Ectodermal cell (in vitro differentiated cells): ENCODE results near the gene EXOC6.

Source experiments
- H3K27ac ChIP-seq: 2 replicates; pipeline ENCODE4 v1.7.0; 2013; ENCODE audit warnings: mild to moderate bottlenecking, low read depth, low read length; ENCODE audit not compliant: insufficient read depth, poor library complexity, severe bottlenecking
- H3K27me3 ChIP-seq: 2 replicates; pipeline ENCODE4 v1.7.0; 2013; ENCODE audit warnings: mild to moderate bottlenecking, low read length; ENCODE audit not compliant: insufficient read depth, control insufficient read depth, poor library complexity, severe bottlenecking
- H3K36me3 ChIP-seq: one replicate; pipeline ENCODE4 v1.7.0; 2013; ENCODE audit warnings: low read length; ENCODE audit not compliant: control insufficient read depth, insufficient read depth
- H3K4me1 ChIP-seq: one replicate; pipeline ENCODE4 v1.7.0; 2013; ENCODE audit warnings: low read length; ENCODE audit not compliant: control insufficient read depth, insufficient read depth
- H3K4me3 ChIP-seq: 2 replicates; pipeline ENCODE4 v1.7.0; 2013; ENCODE audit warnings: low read depth, low read length, control low read depth; ENCODE audit not compliant: insufficient read depth
- H3K9me3 ChIP-seq: 2 replicates; pipeline ENCODE4 v1.7.0; 2013; ENCODE audit warnings: mild to moderate bottlenecking, low read length, moderate library complexity; ENCODE audit not compliant: control insufficient read depth
- WGBS, 2 experiments: methylation state at CpG; one replicate each; pipeline ENCODE4 v1.1.7; 2013; ENCODE audit warnings: missing lambda C conversion rate in 2 of 2; 5-methylcytosine and 5-hydroxymethylcytosine counted together

EXOC6 gene

DNA sequence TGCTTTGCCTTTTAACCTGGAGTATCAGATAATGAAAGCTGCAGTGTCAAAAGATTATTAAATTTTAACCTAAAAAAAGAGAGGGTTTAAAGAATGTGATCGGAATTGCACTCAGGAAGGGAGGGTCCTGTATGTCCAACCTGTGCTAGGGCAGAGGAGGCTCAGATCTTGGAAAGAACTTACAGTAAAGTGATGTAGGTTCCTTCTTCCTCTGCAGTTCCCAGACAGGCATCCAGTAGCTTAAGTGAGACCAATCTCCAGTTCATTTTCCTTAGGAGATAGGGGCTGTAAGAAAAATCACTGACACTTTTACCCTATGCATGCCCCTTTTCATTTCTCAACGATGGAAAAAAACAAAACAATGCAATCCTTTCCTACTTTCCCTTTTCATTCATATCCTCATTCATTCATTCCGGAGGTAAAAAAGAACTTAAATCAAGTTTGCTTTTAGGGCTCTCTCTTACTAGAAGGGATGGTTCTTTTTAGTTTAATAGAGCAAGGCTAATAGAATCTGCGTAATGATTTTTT is 28.3 kb downstream of the EXOC6 start:
- H3K36me3 ChIP-seq, result no peaks in the 10 kb centered on the region
- no peak overlapping the region for H3K27ac ChIP-seq
- no peak overlapping the region for H3K4me3 ChIP-seq
- H3K27me3 ChIP-seq, result no peaks in the 10 kb centered on the region
- no peaks in the 10 kb centered on the region for H3K9me3 ChIP-seq
- WGBS, 2 experiments, result 62 to 65% methylated on average over 4 of the region's 4 CpGs
- no peaks in the 10 kb centered on the region for H3K4me1 ChIP-seq

DNA sequence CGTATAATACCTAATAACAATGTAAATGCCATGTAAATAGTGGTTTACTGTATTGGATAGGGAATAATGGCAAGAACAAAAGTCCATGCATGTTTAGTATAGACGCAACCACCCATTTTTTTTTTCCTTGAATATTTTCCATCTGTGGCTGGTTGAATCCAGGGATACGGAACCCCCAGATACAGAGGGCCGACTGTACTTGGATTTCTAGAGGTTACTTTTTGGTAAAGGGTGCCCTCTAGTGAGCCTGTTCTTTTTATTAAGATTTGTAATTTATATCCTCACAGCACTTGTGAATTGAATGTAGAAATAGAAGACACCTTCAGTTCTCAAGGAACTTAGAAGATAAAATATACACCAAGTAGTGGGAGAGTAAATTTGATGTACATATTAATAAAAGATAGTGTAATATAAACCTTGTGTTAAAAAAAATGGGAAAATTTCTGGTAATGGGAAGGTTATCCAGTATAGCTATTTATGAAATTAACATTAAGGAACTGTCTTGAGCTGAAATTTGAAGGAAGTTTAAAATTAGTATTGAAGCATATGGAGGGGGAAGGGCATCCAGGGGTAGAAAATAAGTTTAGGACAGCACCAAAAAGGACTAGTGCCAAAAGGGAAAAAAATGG is 32.0 kb downstream of the EXOC6 start:
- no peaks in the 10 kb centered on the region for H3K27me3 ChIP-seq
- H3K4me3 ChIP-seq, result no peak overlapping the region
- no peaks in the 10 kb centered on the region for H3K4me1 ChIP-seq
- no peak overlapping the region for H3K27ac ChIP-seq
- H3K36me3 ChIP-seq, result no peaks in the 10 kb centered on the region
- WGBS, 2 experiments, result 52 to 100% methylated on average over 1 to 3 of the region's 4 CpGs
- H3K9me3 ChIP-seq, result no peaks in the 10 kb centered on the region

- Histone ChIP-seq H3K36me3 (no peaks in the 10 kb centered on the region), H3K9me3 (no peaks in the 10 kb centered on the region), H3K4me3 (no peak overlapping the region), H3K4me1 (no peaks in the 10 kb centered on the region), H3K27ac (no peak overlapping the region), H3K27me3 (no peaks in the 10 kb centered on the region)
- 87 to 91% methylated on average over 2 of the region's 2 CpGs for WGBS, 2 experiments
These were observed 32.6 kb downstream of the EXOC6 start for GRCh38 chr10:92880917-92881316.

DNA sequence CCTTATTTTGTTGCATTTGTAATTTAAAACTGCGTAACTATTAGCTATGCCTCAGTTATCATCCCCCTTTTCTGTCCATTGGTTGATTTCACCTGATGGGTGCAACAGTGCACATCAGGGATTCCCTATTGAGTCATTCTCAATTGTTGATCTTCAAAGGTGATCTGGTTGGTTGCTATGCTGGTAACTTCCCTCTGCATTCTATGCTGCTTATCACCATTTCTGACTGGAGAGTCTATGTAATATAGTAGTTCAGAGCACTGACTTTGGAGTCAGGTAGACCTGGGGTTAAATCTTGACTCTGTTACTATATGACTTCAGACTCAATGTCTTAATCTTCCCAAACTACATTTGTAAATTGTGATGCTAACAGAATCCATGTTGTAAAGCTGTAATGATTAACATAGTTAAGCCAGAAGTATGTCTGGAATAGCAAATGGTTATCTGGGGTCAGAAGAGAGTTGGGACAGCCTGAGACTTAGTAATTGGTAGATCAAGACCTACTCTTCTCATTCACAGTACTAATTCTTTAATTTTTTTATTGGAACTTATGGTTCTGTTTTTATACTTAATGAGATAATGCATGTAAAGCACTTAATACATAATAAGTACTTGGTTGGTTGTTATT is 38.1 kb downstream of the EXOC6 start:
- H3K27me3 ChIP-seq, result no peaks in the 10 kb centered on the region
- H3K36me3 ChIP-seq, result no peaks in the 10 kb centered on the region
- H3K27ac ChIP-seq, result no peak overlapping the region
- H3K9me3 ChIP-seq, result no peaks in the 10 kb centered on the region
- no peak overlapping the region for H3K4me3 ChIP-seq
- no peaks in the 10 kb centered on the region for H3K4me1 ChIP-seq
- 97 to 100% methylated on average over 1 of the region's 1 CpG for WGBS, 2 experiments

- Histone ChIP-seq H3K27ac (no peak overlapping the region), H3K4me1 (no peaks in the 10 kb centered on the region), H3K9me3 (no peaks in the 10 kb centered on the region), H3K36me3 (no peaks in the 10 kb centered on the region), H3K27me3 (no peaks in the 10 kb centered on the region), H3K4me3 (no peak overlapping the region)
These were observed 42.2 kb downstream of the EXOC6 start for GRCh38 chr10:92890471-92890870.

DNA sequence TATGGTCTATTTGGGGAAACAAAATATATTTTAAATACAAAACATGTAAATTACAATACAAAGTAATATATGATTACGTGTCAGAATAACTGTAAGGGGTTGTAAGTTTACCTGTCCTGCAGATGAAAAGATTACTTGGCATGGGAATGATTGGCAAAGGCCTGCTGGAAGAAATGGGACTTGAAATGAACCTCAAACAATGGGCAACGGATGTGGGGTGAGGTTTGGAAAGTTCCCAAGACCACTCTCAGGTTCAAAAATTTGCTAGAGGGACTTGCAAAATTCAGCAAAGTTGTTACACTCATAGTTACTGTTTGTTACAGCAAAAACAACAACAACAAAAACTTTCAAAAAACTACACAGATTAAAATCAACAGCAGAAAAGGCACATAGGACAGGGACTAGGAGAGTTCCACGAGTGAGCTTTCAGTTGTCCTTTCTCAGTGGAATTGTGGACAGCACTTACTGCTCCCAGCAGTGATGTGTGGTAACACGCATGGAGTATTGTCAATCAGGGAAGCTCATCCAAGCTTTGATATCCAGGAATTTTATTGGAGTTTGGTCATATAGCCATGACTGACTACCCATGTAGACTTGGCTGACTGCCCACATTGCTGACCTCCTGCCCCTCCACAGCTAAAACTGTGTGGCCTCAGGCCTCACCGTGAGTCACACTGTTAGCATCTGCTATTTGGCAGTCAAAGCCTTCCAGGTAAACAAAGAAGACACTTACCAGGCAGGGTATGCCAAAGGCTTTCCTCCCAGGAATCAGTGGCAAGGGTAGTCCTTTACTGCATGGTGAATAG is 43.8 kb downstream of the EXOC6 start:
- H3K27ac ChIP-seq, result no peak overlapping the region
- no peaks in the 10 kb centered on the region for H3K4me1 ChIP-seq
- H3K9me3 ChIP-seq, result no peaks in the 10 kb centered on the region
- no peaks in the 10 kb centered on the region for H3K27me3 ChIP-seq
- no peaks in the 10 kb centered on the region for H3K36me3 ChIP-seq
- WGBS, 2 experiments, result 83 to 88% methylated on average over 5 of the region's 5 CpGs
- H3K4me3 ChIP-seq, result no peak overlapping the region

GRCh38 chr10:92892691-92893054 is 44.4 kb downstream of the EXOC6 start:
- Histone ChIP-seq H3K36me3 (no peaks in the 10 kb centered on the region), H3K9me3 (no peaks in the 10 kb centered on the region), H3K4me3 (no peak overlapping the region), H3K27ac (no peak overlapping the region), H3K4me1 (no peaks in the 10 kb centered on the region), H3K27me3 (no peaks in the 10 kb centered on the region)
- 78 to 98% methylated on average over 2 to 3 of the region's 3 CpGs for WGBS, 2 experiments

- H3K9me3 ChIP-seq, result no peaks in the 10 kb centered on the region
- H3K4me1 ChIP-seq, result no peaks in the 10 kb centered on the region
- no peak overlapping the region for H3K27ac ChIP-seq
- H3K36me3 ChIP-seq, result no peaks in the 10 kb centered on the region
- no peak overlapping the region for H3K4me3 ChIP-seq
- H3K27me3 ChIP-seq, result no peaks in the 10 kb centered on the region
These were observed 45.8 kb downstream of the EXOC6 start for GRCh38 chr10:92894081-92894655.

DNA sequence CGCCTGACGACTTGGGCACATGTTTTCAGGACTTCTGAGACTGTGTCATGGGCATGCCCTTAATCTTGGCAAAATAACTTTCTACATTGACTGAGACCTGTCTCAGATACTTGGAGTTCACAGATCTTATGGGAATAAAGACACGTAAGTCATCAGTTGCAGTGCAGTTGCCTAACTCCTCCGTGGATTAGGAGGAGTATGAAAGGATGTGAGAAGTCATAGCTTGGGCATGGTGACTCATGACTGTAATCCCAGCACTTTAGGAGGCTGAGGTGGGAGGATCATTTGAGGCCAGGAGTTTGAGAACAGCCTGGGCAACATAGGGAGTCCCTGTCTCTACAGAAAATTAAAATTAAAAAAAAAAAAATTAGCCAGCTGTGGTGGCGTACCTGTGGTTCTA is 49.6 kb downstream of the EXOC6 start:
- no peaks in the 10 kb centered on the region for H3K36me3 ChIP-seq
- no peak overlapping the region for H3K27ac ChIP-seq
- no peaks in the 10 kb centered on the region for H3K4me1 ChIP-seq
- 95% methylated on average over 5 of the region's 5 CpGs for WGBS, 2 experiments
- H3K27me3 ChIP-seq, result no peaks in the 10 kb centered on the region
- H3K9me3 ChIP-seq, result no peaks in the 10 kb centered on the region
- no peak overlapping the region for H3K4me3 ChIP-seq

DNA sequence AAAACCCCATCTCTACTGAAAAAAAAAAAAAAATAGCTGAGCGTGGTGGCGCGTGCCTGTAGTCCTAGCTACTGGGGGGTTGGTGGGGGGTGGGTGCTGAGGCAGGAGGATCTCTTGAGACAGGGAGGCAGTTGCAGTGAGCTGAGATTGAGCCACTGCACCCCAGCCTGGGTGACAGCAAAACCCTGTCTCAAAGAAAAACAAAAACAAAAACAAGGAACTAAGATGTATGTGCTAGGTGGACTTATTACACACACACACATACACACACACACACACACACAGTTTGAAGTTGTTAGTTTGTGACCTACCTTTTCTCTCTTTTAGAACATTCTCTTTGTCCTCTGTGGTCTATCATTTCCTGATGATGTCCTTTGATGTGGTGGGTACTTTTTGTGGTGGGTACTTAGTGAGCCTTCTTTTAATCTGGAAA is 53.5 kb downstream of the EXOC6 start:
- Histone ChIP-seq H3K4me3 (no peak overlapping the region), H3K27ac (no peak overlapping the region), H3K9me3 (no peaks in the 10 kb centered on the region), H3K27me3 (no peaks in the 10 kb centered on the region), H3K36me3 (no peaks in the 10 kb centered on the region), H3K4me1 (no peaks in the 10 kb centered on the region)
- 91 to 94% methylated on average over 3 of the region's 3 CpGs for WGBS, 2 experiments
